ENCODE data around the gene ANKRD12. TPM values are rescaled to one million over a fixed set of nuclear protein-coding genes. Genes with fewer than 3 reads are reported as not detected.
A peak's percentile ranks its signal among the peaks of the same experiment; 100 is the strongest.

Gene ANKRD12
- total RNA-seq, 6 donors from 2014 or later, result 32.8 to 80.7 (median 65.6) TPM

DNA sequence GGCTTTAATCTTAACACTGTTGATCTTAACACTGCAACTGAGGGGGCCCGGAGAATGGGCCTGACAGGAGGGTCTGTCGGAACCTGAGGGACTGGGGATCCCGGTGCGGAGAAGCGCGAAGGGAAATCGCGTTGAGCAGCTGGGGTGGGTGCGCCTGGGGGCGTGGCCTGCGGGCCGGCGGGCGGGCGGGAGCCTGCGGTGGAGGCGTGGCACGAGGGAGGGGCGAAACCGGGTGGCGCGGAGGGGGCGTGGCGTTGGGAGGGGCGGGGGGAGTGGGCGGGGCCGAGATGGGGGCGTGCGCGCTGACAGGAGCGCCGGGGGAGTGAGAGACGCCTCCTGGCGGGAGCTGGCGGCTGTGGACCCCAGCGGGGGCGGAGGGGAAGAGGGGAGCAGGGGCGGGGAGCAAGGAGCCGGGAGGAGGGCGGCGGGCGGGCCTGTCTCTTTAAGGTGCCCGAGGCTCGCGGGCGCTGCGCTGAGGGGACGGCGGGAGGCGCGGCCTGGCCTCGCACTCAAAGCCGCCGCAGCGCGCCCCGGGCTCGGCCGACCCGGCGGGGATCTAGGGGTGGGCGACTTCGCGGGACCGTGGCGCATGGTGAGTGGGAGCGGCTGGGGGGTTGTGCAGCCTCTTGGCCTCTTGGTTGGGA, 197.9 kb downstream of the ANKRD12 start, which contains the start of gene TWSG1:
Gene TWSG1 (plus strand): TSS at position 445 of the 644 bp plus-strand sequence. CDS start 2,457 bp downstream, outside the sequence.
- no peaks in the 10 kb centered on the region for H3K27me3 ChIP-seq
- peak within 1 kb of the TSS; percentile 74 to 95 (median 86) for H3K4me3 ChIP-seq
- 0 to 3% methylated on average over 2 to 25 of the region's 67 CpGs for WGBS, 2 donors
- peak; percentile 96 to 98 for DNase-seq
- peak within 1 kb of the TSS; percentile 78 to 94 (median 81) for H3K27ac ChIP-seq
- no peaks in the 10 kb centered on the region for H3K9me3 ChIP-seq
- H3K4me1 ChIP-seq, result peaks cover 9 to 14% (median 10%) of the 10 kb centered on the region in 4 donors
- H3K36me3 ChIP-seq, result peaks cover 0 to 7% (median 4%) of the 10 kb centered on the region in 4 donors
- ATAC-seq (ENCODE audit: low FRiP score in 2 of 2), result peak; percentile 98
- peak in 1 of 2 donors; percentile 37 for TF ChIP-seq POLR2AphosphoS5 (IDR thresholded peaks at IDR 0.05)
- TF ChIP-seq, protein P1, sequence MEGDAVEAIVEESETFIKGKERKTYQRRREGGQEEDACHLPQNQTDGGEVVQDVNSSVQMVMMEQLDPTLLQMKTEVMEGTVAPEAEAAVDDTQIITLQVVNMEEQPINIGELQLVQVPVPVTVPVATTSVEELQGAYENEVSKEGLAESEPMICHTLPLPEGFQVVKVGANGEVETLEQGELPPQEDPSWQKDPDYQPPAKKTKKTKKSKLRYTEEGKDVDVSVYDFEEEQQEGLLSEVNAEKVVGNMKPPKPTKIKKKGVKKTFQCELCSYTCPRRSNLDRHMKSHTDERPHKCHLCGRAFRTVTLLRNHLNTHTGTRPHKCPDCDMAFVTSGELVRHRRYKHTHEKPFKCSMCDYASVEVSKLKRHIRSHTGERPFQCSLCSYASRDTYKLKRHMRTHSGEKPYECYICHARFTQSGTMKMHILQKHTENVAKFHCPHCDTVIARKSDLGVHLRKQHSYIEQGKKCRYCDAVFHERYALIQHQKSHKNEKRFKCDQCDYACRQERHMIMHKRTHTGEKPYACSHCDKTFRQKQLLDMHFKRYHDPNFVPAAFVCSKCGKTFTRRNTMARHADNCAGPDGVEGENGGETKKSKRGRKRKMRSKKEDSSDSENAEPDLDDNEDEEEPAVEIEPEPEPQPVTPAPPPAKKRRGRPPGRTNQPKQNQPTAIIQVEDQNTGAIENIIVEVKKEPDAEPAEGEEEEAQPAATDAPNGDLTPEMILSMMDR (IDR thresholded peaks at IDR 0.05), result peak in 3 of 6 experiments; percentile 15 to 75 (median 26)
- TF ChIP-seq EP300 (IDR thresholded peaks at IDR 0.05), result no peak
- peak in 3 of 4 donors; percentile 23 to 80 (median 74) for TF ChIP-seq POLR2A (IDR thresholded peaks at IDR 0.05)

DNA sequence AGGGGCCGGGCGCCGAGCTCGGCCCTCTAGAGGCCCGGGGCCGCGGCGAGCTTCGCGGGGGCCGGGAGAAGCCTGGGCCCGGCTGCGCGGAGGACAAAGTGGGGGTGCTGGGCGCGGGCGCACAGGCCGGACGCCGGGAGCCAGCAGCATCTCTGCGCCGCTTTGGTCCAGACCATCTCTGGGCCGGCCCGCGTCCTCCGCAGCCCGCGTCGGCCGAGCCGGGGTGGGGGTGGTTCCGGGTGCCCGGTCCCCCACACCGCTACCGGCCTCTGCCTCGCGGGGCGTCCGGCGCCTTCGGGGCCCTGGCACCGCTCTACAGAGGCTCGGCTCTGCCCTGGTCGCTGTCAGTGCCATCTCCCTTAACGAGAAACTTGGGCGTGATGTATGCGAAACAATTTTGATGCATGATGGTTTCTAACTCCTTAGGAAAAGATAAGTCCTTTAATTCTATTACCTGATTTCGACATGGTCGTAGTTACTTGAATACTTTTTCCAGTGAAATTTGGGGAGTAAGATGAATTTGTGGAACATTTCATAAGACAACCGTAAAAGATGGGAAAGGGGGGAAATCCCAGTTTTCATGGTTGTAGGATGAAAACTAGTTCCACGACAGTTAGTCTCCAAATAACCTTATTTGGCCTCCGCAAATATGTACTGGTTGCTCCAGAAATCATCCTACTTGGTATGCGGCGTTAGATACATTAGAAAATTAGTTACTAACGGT, 198.6 kb downstream of the ANKRD12 start:
- 5 to 24% methylated on average over 11 to 48 of the region's 55 CpGs for WGBS, 2 donors
- Histone ChIP-seq H3K36me3 (peaks cover 0 to 8% (median 6%) of the 10 kb centered on the region in 4 donors), H3K4me3 (peak overlapping the region; percentile 74 to 95 (median 86)), H3K27me3 (no peaks in the 10 kb centered on the region), H3K4me1 (peaks cover 9 to 14% (median 10%) of the 10 kb centered on the region in 4 donors), H3K27ac (peak overlapping the region; percentile 78 to 94 (median 81)), H3K9me3 (no peaks in the 10 kb centered on the region)
- peak; percentile 57 to 73 for ATAC-seq (ENCODE audit: low FRiP score in 2 of 2)
- DNase-seq, result peak; percentile 49 to 92
- TF ChIP-seq, protein P1 (IDR thresholded peaks at IDR 0.05), result peak in 3 of 6 experiments; percentile 3 to 50 (median 47)
- TF ChIP-seq POLR2A (IDR thresholded peaks at IDR 0.05), result peak in 1 of 4 donors; percentile 7
- TF ChIP-seq POLR2AphosphoS5 (IDR thresholded peaks at IDR 0.05), result no peak
- TF ChIP-seq EP300 (IDR thresholded peaks at IDR 0.05), result no peak

Small RNA genes within 50 kb of the gene (small RNA-seq; reads per million reads assigned to genes)
- gene RF00019, result 0 reads per million in 4 donors

Other genes with a start within 250 kb of the ANKRD12 start
- gene NDUFV2, start 34.1 kb upstream of the ANKRD12 start, total RNA-seq, result 100 to 1,000 TPM in 4 of 6 donors, 10 to 100 TPM in 2; 45.3 to 154 (median 113) TPM
- gene TWSG1, start 198.0 kb downstream of the ANKRD12 start, total RNA-seq, result 10 to 100 TPM in 5 of 6 donors, 1 to 10 TPM in 1; 7.3 to 37.0 (median 29.4) TPM

Data from upper lobe of left lung (tissue), 6 donors.